Measurements from ENCODE around the gene PEX13.

DNA sequence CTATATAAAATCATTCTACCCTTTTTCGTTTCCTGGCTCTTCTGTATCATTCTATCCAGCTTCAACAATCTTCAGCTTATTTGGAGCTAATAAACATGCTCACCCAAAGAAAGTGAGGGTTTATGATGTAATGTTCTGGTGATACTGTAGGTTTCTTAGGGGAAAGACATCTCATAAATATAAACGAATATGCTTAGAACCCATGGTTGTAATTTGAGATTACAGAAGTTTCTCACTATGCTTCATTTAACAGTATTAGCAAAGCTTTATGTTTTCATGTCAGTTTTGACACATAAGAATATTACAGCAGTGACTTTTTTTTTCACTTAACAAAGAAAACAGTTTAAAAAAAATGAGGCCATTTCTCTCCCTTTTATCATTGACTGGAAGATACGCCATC lies 11.8 kb upstream of the PEX13 start:
- TF ChIP-seq CTCF (optimal IDR thresholded peaks at IDR 0.05 in 1 of 3, IDR thresholded peaks at IDR 0.05 in 1 of 3, conservative IDR thresholded peaks at IDR 0.05 in 1 of 3; ENCODE audit: extremely low read depth in 1 of 3, insufficient read depth in 2 of 3, low read length in 3 of 3): no peak
- TF ChIP-seq EZH2 (IDR thresholded peaks at IDR 0.05; ENCODE audit: low read length): no peak

Data from keratinocyte (primary cell).